ENCODE measurements around the gene FRMD4A. TPM values are rescaled to one million over a fixed set of nuclear protein-coding genes. Genes with fewer than 3 reads are reported as not detected.

FRMD4A gene
- total and polyA plus RNA-seq, 7 donors, result 3.0 to 27.8 (median 14.4) TPM

DNA sequence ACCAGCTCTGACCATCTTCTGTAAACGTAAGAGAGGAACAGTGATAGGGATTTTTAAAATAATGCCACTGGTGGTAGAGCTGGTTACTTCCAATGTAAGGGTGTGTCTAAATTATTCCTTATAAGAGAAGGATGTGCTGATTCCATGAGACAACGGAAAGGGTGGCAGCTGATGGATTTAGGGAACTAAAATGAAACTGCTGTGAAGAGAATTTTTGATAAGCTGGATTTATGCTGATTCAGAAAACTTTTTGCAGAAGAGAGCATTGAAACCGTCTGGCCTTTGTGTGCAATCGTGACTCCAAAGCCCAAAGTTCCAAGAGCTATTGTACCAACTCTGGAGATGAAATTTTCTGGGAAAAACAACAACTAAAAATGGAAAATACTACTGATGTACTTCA is 443.0 kb downstream of the FRMD4A start:
- no peak for TF ChIP-seq EP300 (IDR thresholded peaks at IDR 0.05)
- TF ChIP-seq, protein P1, sequence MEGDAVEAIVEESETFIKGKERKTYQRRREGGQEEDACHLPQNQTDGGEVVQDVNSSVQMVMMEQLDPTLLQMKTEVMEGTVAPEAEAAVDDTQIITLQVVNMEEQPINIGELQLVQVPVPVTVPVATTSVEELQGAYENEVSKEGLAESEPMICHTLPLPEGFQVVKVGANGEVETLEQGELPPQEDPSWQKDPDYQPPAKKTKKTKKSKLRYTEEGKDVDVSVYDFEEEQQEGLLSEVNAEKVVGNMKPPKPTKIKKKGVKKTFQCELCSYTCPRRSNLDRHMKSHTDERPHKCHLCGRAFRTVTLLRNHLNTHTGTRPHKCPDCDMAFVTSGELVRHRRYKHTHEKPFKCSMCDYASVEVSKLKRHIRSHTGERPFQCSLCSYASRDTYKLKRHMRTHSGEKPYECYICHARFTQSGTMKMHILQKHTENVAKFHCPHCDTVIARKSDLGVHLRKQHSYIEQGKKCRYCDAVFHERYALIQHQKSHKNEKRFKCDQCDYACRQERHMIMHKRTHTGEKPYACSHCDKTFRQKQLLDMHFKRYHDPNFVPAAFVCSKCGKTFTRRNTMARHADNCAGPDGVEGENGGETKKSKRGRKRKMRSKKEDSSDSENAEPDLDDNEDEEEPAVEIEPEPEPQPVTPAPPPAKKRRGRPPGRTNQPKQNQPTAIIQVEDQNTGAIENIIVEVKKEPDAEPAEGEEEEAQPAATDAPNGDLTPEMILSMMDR (IDR thresholded peaks at IDR 0.05), result no peak
- no peak for TF ChIP-seq POLR2A (IDR thresholded peaks at IDR 0.05)
- no peak for TF ChIP-seq POLR2AphosphoS5 (IDR thresholded peaks at IDR 0.05)
- 65 to 71% methylated on average over 4 of the region's 4 CpGs for WGBS, 2 donors
- no peaks in the 10 kb centered on the region for H3K9me3 ChIP-seq
- no peak for DNase-seq
- no peaks in the 10 kb centered on the region for H3K36me3 ChIP-seq
- intact Hi-C loops (cut with DNase I), result no loop called here
- H3K4me3 ChIP-seq, result no peak overlapping the region
- peaks cover 0 to 21% (median 8%) of the 10 kb centered on the region in 3 donors for H3K27me3 ChIP-seq
- peaks cover 0 to 34% (median 19%) of the 10 kb centered on the region in 4 donors for H3K4me1 ChIP-seq
- peak overlapping the region in 1 of 4 donors; percentile 16 for H3K27ac ChIP-seq

DNA sequence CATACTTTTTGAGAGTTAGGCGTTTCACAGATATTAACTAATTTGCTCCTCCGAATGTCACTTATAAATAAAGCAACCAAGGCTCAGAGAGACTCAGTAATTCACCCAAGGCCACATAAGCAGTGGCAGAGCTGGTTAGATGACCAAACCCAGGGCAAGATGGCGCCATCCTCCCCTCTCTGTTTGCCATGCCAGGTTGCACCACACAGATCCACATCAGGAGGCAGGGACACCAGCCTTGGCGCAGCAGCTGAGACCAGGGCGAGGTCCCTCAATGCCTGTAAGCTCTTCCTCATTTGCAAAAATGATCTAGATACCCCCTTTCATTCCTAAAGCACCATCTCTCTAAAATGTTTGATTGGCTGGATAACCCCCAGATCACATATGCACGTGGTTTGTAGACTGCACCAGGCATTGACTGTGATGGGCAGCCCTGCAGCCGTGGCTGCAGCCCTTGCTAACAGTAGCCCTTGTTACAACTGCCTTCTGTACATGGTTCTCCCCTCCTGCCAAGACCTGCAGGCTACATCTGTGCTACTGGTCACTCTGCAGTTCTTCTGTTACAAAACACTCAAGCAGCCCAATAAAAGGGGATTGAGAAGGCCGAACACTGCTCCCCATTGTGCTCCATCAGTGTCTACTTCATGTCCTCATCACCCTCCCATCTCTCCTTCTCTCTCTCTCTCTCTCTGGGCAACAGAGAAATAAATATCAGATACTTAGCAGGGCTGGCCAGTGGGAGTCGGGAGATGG is 445.3 kb downstream of the FRMD4A start:
- TF ChIP-seq EP300 (IDR thresholded peaks at IDR 0.05) (no peak), POLR2A (IDR thresholded peaks at IDR 0.05) (no peak), POLR2AphosphoS5 (IDR thresholded peaks at IDR 0.05) (peak in 1 of 4 donors; percentile 17)
- TF ChIP-seq, protein P1 (IDR thresholded peaks at IDR 0.05), result no peak
- Histone ChIP-seq H3K36me3 (no peaks in the 10 kb centered on the region), H3K27ac (peak overlapping the region in 1 of 4 donors; percentile 48), H3K9me3 (no peaks in the 10 kb centered on the region), H3K4me3 (no peak overlapping the region), H3K4me1 (peaks cover 0 to 14% (median 3%) of the 10 kb centered on the region in 4 donors), H3K27me3 (no peaks in the 10 kb centered on the region)
- intact Hi-C loops (cut with DNase I), result no loop called here
- DNase-seq, result peak; percentile 70
- 85 to 92% methylated on average over 9 of the region's 9 CpGs for WGBS, 2 donors

DNA sequence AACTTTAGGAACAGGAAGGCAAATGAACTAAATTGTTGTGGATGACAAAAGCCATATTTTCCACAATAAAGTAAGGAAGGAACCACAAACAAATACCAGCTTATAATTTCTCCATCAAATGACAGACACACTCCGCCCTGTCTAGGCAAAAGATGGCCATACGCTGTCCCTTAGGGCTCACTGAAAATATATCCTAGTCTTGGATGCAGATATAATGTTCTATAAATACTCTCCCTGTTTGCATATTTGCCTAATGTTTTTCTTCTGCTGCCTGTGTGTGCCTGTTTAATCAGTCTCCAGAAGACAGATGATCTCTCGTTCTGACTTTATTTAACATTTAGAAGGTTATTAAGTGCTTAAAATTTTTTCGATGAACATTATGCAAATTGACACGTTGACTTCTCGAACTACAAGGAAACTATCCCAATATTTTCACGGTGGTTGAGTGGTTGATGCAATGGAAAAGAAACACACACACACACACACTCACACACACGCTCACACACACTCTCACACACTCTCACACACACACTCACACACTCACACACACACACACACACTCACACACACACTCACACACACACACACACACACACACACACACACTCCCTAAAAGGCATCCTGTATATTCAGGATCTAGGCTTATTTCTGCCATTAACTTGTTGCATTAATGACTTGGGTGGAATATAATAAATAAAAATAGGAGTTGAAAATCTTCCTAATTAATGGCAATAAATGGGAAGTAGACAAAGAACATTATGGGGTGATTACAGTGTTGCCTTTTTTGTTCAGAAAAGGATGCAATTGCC is 446.9 kb downstream of the FRMD4A start:
- peak overlapping the region in 2 of 4 donors; percentile 32 to 56 for H3K27ac ChIP-seq
- H3K4me3 ChIP-seq, result no peak overlapping the region

DNA sequence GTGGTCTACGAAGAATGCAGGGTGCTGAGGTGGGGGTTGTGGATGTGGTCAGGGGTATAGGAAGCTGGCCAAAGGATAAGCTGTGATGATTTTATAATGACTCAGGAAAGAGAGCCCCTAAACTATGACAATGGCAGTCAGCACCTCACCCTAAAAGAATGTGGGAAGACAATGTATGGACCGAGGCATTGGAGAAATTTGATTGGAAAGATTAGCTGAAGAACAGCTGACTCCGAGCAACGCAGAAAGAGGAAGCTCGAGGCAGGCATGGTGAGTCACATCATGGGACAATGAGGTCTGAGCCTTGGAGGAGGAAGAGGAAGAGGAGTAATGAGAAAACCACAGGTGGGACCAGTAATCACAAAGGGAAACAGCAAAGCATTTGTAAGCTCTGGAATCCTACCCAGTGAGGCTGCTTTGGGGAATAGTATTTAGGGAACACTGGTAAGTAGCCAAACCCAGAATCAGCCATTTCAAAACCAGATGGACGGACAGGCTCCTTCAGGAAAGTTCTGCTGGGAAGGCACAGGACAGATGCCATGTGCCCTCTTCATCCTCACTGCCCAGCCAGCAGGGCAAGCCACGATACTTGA is 448.5 kb downstream of the FRMD4A start:
- TF ChIP-seq POLR2AphosphoS5 (IDR thresholded peaks at IDR 0.05), result peak in 2 of 4 donors; percentile 6 to 69
- TF ChIP-seq POLR2A (IDR thresholded peaks at IDR 0.05), result no peak
- no peak overlapping the region for H3K4me3 ChIP-seq
- peak; percentile 69 for DNase-seq
- H3K27ac ChIP-seq, result peak overlapping the region; percentile 9 to 56 (median 22)
- H3K36me3 ChIP-seq, result no peaks in the 10 kb centered on the region
- H3K4me1 ChIP-seq, result peaks cover 0 to 20% (median 16%) of the 10 kb centered on the region in 4 donors
- intact Hi-C loops (cut with DNase I), result no loop called here
- WGBS, 2 donors, result 36 to 50% methylated on average over 7 of the region's 7 CpGs
- no peaks in the 10 kb centered on the region for H3K27me3 ChIP-seq
- no peaks in the 10 kb centered on the region for H3K9me3 ChIP-seq

More for the DNA sequence above, 446.9 kb downstream of the FRMD4A start:
- intact Hi-C loops (cut with DNase I), result no loop called here
- Histone ChIP-seq H3K9me3 (no peaks in the 10 kb centered on the region), H3K4me1 (peaks cover 0 to 10% (median 2%) of the 10 kb centered on the region in 4 donors), H3K27me3 (no peaks in the 10 kb centered on the region), H3K36me3 (no peaks in the 10 kb centered on the region)
- TF ChIP-seq, protein P1 (IDR thresholded peaks at IDR 0.05), result no peak
- TF ChIP-seq POLR2AphosphoS5 (IDR thresholded peaks at IDR 0.05) (no peak), EP300 (IDR thresholded peaks at IDR 0.05) (no peak), POLR2A (IDR thresholded peaks at IDR 0.05) (no peak)
- no peak for DNase-seq
- WGBS, 2 donors, result 67 to 69% methylated on average over 8 of the region's 8 CpGs
